SK-N-SH (cell line): ENCODE results near the gene OSBPL9. TPM values are rescaled to one million over a fixed set of nuclear protein-coding genes. Genes with fewer than 3 reads are reported as not detected.
"Not testable (repeated sequence)": the region's sequence is repeated elsewhere in the genome, so short reads cannot be mapped to it uniquely, and the experiment has no call there.

Experiments used
- CTCF ChIA-PET: fragments of 300-600, 350-600 bp; formaldehyde crosslinking; extraction: SDS; loops from one replicate; lab custom pipeline; 2021; lab: Yijun Ruan, JAX
- POLR2A ChIA-PET: fragments of 350-600 bp; sonication (Branson Sonifier 250); formaldehyde crosslinking; extraction: SDS; loops from one replicate; lab custom pipeline; 2020; ENCODE audit warnings: antibody characterized with exemption, inconsistent platforms; lab: Yijun Ruan, JAX
- DNase-seq: peaks from one replicate; pipeline ENCODE4 v3.0.0; 2012
- H2AFZ ChIP-seq: fragments of 200-600 bp; sonication (generic); 2 replicates; pipeline ENCODE4 v1.8.1; 2016; ENCODE audit warnings: antibody characterized with exemption, mild to moderate bottlenecking, low read depth
- H3F3A ChIP-seq: fragments of 200-600 bp; sonication (generic); replicated peaks from 2 replicates; pipeline ENCODE3; 2016; ENCODE audit warnings: antibody characterized with exemption, mild to moderate bottlenecking; ENCODE audit not compliant: insufficient read depth
- H3K27ac ChIP-seq, 2 experiments: fragments of 200-500 bp in 1 of 2; fragments of 200-600 bp in 1 of 2; sonication (Bioruptor generic) in 1 of 2; sonication (generic), shearing (Covaris generic) in 1 of 2; 2 replicates each; pipeline versions ENCODE4 v1.5.1 to v1.6.1; 2014 to 2016; ENCODE audit warnings: low read depth in 2 of 2, inconsistent platforms in 1 of 2, low read length in 1 of 2, mild to moderate bottlenecking in 1 of 2, mixed read lengths in 1 of 2
- H3K27me3 ChIP-seq: fragments of 200-600 bp; sonication (generic), shearing (Covaris generic); 2 replicates; pipeline ENCODE4 v1.6.1; 2016; ENCODE audit warnings: mixed run types; ENCODE audit not compliant: insufficient read depth
- H3K36me3 ChIP-seq, 2 experiments: fragments of 200-500 bp in 1 of 2; fragments of 200-600 bp in 1 of 2; sonication (Bioruptor generic) in 1 of 2; sonication (generic) in 1 of 2; replicated peaks in 1 of 2; 2 replicates each; pipeline versions ENCODE3 to v1.5.1; 2014 to 2016; ENCODE audit warnings: low read length in 1 of 2, mild to moderate bottlenecking in 1 of 2; ENCODE audit not compliant: insufficient read depth in 2 of 2, control insufficient read depth in 1 of 2
- H3K4me1 ChIP-seq, 2 experiments: fragments of 200-500 bp in 1 of 2; fragments of 200-600 bp in 1 of 2; sonication (Bioruptor generic) in 1 of 2; sonication (generic), shearing (Covaris generic) in 1 of 2; 2 replicates each; pipeline versions ENCODE4 v1.5.1 to v1.6.1; 2014 to 2016; ENCODE audit warnings: low read depth in 1 of 2, low read length in 1 of 2, mixed run types in 1 of 2; ENCODE audit not compliant: insufficient read depth in 2 of 2, control insufficient read depth in 1 of 2
- H3K4me2 ChIP-seq: fragments of 200-600 bp; sonication (generic), shearing (Covaris generic); 2 replicates; pipeline ENCODE4 v1.6.1; 2017; ENCODE audit warnings: mixed run types
- H3K4me3 ChIP-seq, 2 experiments: fragments of 200-500 bp in 1 of 2; fragments of 200-600 bp in 1 of 2; sonication (Bioruptor generic) in 1 of 2; sonication (generic), shearing (Covaris generic) in 1 of 2; 2 replicates each; pipeline versions ENCODE4 v1.5.1 to v1.8.1; 2014 to 2016; ENCODE audit warnings: low read depth in 2 of 2, inconsistent platforms in 1 of 2, low read length in 1 of 2, mild to moderate bottlenecking in 1 of 2, mixed read lengths in 1 of 2, moderate library complexity in 1 of 2
- H3K79me2 ChIP-seq: fragments of 200-600 bp; sonication (generic); 2 replicates; pipeline ENCODE4 v1.8.1; 2017; ENCODE audit warnings: mild to moderate bottlenecking; ENCODE audit not compliant: insufficient read depth
- H3K9ac ChIP-seq: fragments of 200-600 bp; sonication (generic); 2 replicates; pipeline ENCODE4 v1.6.1; 2017; ENCODE audit warnings: mixed run types
- H3K9me2 ChIP-seq: fragments of 200-600 bp; sonication (generic); 2 replicates; pipeline ENCODE4 v1.6.1; 2017; ENCODE audit warnings: mixed run types
- H3K9me3 ChIP-seq: fragments of 200-600 bp; sonication (generic); 2 replicates; pipeline ENCODE4 v1.6.1; 2017; ENCODE audit warnings: mixed run types, mild to moderate bottlenecking, moderate library complexity
- H4K20me1 ChIP-seq: fragments of 200-600 bp; sonication (generic); 2 replicates; pipeline ENCODE4 v1.6.1; 2017; ENCODE audit warnings: mild to moderate bottlenecking, mixed run types; ENCODE audit not compliant: insufficient read depth
- CTCF ChIP-seq: fragments of 200-600 bp; sonication (generic); IDR thresholded peaks from 2 replicates; pipeline ENCODE4 v1.6.1; 2017; ENCODE audit warnings: antibody characterized with exemption, mild to moderate bottlenecking, moderate library complexity
- EP300 ChIP-seq, 2 experiments: IDR thresholded peaks; 2 replicates each; pipeline versions ENCODE4 v1.4.0 to v1.6.1; 2012; ENCODE audit warnings: borderline replicate concordance in 1 of 2, low read depth in 1 of 2, low read length in 1 of 2
- FOSL2 ChIP-seq: IDR thresholded peaks from 2 replicates; pipeline ENCODE4 v1.4.0; 2012; ENCODE audit warnings: low read depth, mild to moderate bottlenecking, moderate library complexity, borderline replicate concordance
- FOXJ3 ChIP-seq: sonication (generic); formaldehyde crosslinking; IDR thresholded peaks from 2 replicates; pipeline ENCODE4 v1.5.1; 2020; ENCODE audit warnings: mild to moderate bottlenecking, missing genetic modification reagents
- FOXM1 ChIP-seq: IDR thresholded peaks from 2 replicates; pipeline ENCODE4 v1.4.0; 2012; ENCODE audit warnings: low read depth, mild to moderate bottlenecking
- IRF3 ChIP-seq: fragments of 150-350 bp; IDR thresholded peaks from 2 replicates; pipeline ENCODE4 v1.6.1; 2016; ENCODE audit warnings: mild to moderate bottlenecking, low read depth, low read length
- NFIC ChIP-seq: IDR thresholded peaks from 2 replicates; pipeline ENCODE4 v1.4.0; 2012; ENCODE audit warnings: borderline replicate concordance
- NRF1 ChIP-seq: IDR thresholded peaks from 2 replicates; pipeline ENCODE4 v1.6.1; 2012; ENCODE audit warnings: low read depth, mild to moderate bottlenecking, low read length
- YY1 ChIP-seq: IDR thresholded peaks from 2 replicates; pipeline ENCODE4 v1.4.0; 2012; ENCODE audit warnings: low read depth, mild to moderate bottlenecking
- WGBS: methylation state at CpG from one replicate; pipeline ENCODE4 v1.1.6; 2017; ENCODE audit warnings: low lambda C conversion rate; 5-methylcytosine and 5-hydroxymethylcytosine counted together
- polyA plus RNA-seq, 3 experiments: library from polyadenylated mRNA; depleted of rRNA; stranded (reverse); fragments of >200 nt; gene quantifications; 2 replicates each; pipeline ENCODE4 v1.2.3, GENCODE V29; 2012
- TF ChIP-seq, protein P1 (sequence below): IDR thresholded peaks from 2 replicates; pipeline ENCODE4 v1.6.1; 2012; ENCODE audit warnings: mild to moderate bottlenecking, low read depth, low read length, moderate library complexity
- TF ChIP-seq, protein P2 (sequence below): IDR thresholded peaks from 2 replicates; pipeline ENCODE4; 2012

The OSBPL9 gene
- polyA plus RNA-seq, 1 of the 3 experiments (the other 2 are of a cell fraction) = 43.9 TPM

DNA sequence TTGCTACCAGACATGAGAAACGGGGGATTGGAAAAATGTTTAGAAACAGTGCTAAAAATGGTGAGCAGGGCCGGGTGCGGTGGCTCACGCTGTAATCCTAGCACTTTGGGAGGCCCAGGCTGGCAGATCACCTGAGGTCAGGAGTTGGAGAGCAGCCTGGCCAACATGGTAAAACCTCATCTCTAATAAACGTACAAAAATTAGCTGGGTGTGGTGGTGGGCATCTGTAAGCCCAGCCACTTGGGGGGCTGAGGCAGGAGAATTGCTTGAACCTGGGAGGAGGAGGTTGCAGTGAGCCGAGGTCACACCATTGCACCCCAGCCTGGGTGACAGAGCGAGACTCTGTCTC, 116.5 kb downstream of the OSBPL9 start:
- H3K9me3 ChIP-seq, DNase-seq, H3K9ac ChIP-seq, H3K9me2 ChIP-seq, H2AFZ ChIP-seq, H3K4me3 ChIP-seq, H3K27me3 ChIP-seq, H3K27ac ChIP-seq, H3K36me3 ChIP-seq, POLR2A ChIA-PET: not testable (repeated sequence)
- H3K4me2 ChIP-seq = peak overlapping the region; percentile 2; the same call in 1 of the 2 replicates
- CTCF ChIA-PET = interaction anchor here (1.6 kb wide), 1 partner anchor 35 kb away, joined by 5 read pairs; no protein-coding TSS in a partner anchor
- peaks cover 99% of the 10 kb centered on the region for H3K79me2 ChIP-seq
- TF ChIP-seq, protein P1, sequence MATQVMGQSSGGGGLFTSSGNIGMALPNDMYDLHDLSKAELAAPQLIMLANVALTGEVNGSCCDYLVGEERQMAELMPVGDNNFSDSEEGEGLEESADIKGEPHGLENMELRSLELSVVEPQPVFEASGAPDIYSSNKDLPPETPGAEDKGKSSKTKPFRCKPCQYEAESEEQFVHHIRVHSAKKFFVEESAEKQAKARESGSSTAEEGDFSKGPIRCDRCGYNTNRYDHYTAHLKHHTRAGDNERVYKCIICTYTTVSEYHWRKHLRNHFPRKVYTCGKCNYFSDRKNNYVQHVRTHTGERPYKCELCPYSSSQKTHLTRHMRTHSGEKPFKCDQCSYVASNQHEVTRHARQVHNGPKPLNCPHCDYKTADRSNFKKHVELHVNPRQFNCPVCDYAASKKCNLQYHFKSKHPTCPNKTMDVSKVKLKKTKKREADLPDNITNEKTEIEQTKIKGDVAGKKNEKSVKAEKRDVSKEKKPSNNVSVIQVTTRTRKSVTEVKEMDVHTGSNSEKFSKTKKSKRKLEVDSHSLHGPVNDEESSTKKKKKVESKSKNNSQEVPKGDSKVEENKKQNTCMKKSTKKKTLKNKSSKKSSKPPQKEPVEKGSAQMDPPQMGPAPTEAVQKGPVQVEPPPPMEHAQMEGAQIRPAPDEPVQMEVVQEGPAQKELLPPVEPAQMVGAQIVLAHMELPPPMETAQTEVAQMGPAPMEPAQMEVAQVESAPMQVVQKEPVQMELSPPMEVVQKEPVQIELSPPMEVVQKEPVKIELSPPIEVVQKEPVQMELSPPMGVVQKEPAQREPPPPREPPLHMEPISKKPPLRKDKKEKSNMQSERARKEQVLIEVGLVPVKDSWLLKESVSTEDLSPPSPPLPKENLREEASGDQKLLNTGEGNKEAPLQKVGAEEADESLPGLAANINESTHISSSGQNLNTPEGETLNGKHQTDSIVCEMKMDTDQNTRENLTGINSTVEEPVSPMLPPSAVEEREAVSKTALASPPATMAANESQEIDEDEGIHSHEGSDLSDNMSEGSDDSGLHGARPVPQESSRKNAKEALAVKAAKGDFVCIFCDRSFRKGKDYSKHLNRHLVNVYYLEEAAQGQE = 0 out of 2 replicates have a peak, but pooled peaks have one; percentile 19
- H3F3A ChIP-seq = peaks cover 22% of the 10 kb centered on the region
- H4K20me1 ChIP-seq = peaks cover 64% of the 10 kb centered on the region
- H3K4me1 ChIP-seq = peaks cover 21 to 65% of the 10 kb centered on the region in 2 experiments
- WGBS = 93% methylated on average over 7 of the region's 7 CpGs

- ChIA-PET CTCF (no interaction called here), POLR2A (interaction anchor here (0.6 kb wide), 1 partner anchor 17 kb away, joined by 9 read pairs; no protein-coding TSS in a partner anchor)
- peaks cover 20 to 60% of the 10 kb centered on the region in 2 experiments for H3K4me1 ChIP-seq
- H3K9me2 ChIP-seq = no peaks in the 10 kb centered on the region
- H2AFZ ChIP-seq = no peak overlapping the region
- no peak for DNase-seq
- H3F3A ChIP-seq = peaks cover 24% of the 10 kb centered on the region
- no peaks in the 10 kb centered on the region for H3K27me3 ChIP-seq
- no peak overlapping the region for H3K4me3 ChIP-seq
- H3K27ac ChIP-seq = no peak overlapping the region
- no peak overlapping the region for H3K9ac ChIP-seq
- no peaks in the 10 kb centered on the region for H3K36me3 ChIP-seq
- no peak overlapping the region; the same call in 1 of the 2 replicates for H3K4me2 ChIP-seq
- WGBS = 84% methylated on average over 7 of the region's 7 CpGs
- peaks cover 99% of the 10 kb centered on the region for H3K79me2 ChIP-seq
- H3K9me3 ChIP-seq = no peaks in the 10 kb centered on the region
- peaks cover 70% of the 10 kb centered on the region for H4K20me1 ChIP-seq
- no peak for TF ChIP-seq FOSL2
- TF ChIP-seq, protein P2, sequence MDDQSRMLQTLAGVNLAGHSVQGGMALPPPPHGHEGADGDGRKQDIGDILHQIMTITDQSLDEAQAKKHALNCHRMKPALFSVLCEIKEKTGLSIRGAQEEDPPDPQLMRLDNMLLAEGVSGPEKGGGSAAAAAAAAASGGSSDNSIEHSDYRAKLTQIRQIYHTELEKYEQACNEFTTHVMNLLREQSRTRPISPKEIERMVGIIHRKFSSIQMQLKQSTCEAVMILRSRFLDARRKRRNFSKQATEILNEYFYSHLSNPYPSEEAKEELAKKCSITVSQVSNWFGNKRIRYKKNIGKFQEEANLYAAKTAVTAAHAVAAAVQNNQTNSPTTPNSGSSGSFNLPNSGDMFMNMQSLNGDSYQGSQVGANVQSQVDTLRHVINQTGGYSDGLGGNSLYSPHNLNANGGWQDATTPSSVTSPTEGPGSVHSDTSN = no peak
- no peak for TF ChIP-seq EP300 (IDR thresholded peaks at IDR 0.05; ENCODE audit: borderline replicate concordance in 1 of 2, low read depth in 1 of 2, low read length in 1 of 2)
- no peak for TF ChIP-seq IRF3
- TF ChIP-seq FOXJ3 (CRISPR knock-in tag) = no peak
- TF ChIP-seq FOXM1 = no peak
- TF ChIP-seq, protein P1 = no peak
- TF ChIP-seq CTCF = no peak
- TF ChIP-seq NFIC = no peak
- TF ChIP-seq YY1 = no peak
- no peak for TF ChIP-seq NRF1
Measured at GRCh38 chr1:51733793-51734522, 117.1 kb downstream of the OSBPL9 start.
